ENCODE results near the gene AGAP5. TPM values are rescaled to one million over a fixed set of nuclear protein-coding genes. Genes with fewer than 3 reads are reported as not detected.

The AGAP5 gene
- total and polyA plus RNA-seq, 9 of the 15 experiments (the other 6 are each of a cell fraction or from before 2014, with no cell fraction given) = 0.32 to 7.5 (median 5.3) TPM

DNA sequence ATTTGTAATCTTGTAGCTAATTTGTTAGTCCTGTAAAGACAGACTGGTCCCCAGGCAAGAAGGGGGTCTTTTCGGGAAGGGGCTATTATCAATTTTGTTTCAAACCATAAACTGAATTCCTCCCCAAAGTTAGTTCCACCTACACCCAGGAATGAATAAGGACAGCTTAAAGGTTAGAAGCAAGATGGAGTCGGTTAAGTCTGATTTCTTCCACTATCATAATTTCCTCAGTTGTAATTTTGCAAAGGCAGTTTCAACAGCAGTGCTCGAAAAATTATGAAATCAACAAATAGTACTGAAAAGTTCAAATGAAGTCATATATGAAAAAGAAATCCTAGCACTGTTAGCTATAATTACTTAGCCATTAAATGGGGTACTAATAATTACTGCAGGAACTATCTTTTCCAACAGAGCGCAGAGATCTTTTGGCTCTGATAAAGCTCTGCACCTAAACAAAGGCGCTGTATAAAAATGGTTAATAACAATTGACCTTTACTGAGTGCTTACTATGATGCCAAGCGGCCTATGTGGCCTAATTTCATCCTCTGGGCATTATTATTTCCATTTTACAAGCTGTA lies 45.5 kb upstream of the AGAP5 start (continued):
- TF ChIP-seq, protein P1, sequence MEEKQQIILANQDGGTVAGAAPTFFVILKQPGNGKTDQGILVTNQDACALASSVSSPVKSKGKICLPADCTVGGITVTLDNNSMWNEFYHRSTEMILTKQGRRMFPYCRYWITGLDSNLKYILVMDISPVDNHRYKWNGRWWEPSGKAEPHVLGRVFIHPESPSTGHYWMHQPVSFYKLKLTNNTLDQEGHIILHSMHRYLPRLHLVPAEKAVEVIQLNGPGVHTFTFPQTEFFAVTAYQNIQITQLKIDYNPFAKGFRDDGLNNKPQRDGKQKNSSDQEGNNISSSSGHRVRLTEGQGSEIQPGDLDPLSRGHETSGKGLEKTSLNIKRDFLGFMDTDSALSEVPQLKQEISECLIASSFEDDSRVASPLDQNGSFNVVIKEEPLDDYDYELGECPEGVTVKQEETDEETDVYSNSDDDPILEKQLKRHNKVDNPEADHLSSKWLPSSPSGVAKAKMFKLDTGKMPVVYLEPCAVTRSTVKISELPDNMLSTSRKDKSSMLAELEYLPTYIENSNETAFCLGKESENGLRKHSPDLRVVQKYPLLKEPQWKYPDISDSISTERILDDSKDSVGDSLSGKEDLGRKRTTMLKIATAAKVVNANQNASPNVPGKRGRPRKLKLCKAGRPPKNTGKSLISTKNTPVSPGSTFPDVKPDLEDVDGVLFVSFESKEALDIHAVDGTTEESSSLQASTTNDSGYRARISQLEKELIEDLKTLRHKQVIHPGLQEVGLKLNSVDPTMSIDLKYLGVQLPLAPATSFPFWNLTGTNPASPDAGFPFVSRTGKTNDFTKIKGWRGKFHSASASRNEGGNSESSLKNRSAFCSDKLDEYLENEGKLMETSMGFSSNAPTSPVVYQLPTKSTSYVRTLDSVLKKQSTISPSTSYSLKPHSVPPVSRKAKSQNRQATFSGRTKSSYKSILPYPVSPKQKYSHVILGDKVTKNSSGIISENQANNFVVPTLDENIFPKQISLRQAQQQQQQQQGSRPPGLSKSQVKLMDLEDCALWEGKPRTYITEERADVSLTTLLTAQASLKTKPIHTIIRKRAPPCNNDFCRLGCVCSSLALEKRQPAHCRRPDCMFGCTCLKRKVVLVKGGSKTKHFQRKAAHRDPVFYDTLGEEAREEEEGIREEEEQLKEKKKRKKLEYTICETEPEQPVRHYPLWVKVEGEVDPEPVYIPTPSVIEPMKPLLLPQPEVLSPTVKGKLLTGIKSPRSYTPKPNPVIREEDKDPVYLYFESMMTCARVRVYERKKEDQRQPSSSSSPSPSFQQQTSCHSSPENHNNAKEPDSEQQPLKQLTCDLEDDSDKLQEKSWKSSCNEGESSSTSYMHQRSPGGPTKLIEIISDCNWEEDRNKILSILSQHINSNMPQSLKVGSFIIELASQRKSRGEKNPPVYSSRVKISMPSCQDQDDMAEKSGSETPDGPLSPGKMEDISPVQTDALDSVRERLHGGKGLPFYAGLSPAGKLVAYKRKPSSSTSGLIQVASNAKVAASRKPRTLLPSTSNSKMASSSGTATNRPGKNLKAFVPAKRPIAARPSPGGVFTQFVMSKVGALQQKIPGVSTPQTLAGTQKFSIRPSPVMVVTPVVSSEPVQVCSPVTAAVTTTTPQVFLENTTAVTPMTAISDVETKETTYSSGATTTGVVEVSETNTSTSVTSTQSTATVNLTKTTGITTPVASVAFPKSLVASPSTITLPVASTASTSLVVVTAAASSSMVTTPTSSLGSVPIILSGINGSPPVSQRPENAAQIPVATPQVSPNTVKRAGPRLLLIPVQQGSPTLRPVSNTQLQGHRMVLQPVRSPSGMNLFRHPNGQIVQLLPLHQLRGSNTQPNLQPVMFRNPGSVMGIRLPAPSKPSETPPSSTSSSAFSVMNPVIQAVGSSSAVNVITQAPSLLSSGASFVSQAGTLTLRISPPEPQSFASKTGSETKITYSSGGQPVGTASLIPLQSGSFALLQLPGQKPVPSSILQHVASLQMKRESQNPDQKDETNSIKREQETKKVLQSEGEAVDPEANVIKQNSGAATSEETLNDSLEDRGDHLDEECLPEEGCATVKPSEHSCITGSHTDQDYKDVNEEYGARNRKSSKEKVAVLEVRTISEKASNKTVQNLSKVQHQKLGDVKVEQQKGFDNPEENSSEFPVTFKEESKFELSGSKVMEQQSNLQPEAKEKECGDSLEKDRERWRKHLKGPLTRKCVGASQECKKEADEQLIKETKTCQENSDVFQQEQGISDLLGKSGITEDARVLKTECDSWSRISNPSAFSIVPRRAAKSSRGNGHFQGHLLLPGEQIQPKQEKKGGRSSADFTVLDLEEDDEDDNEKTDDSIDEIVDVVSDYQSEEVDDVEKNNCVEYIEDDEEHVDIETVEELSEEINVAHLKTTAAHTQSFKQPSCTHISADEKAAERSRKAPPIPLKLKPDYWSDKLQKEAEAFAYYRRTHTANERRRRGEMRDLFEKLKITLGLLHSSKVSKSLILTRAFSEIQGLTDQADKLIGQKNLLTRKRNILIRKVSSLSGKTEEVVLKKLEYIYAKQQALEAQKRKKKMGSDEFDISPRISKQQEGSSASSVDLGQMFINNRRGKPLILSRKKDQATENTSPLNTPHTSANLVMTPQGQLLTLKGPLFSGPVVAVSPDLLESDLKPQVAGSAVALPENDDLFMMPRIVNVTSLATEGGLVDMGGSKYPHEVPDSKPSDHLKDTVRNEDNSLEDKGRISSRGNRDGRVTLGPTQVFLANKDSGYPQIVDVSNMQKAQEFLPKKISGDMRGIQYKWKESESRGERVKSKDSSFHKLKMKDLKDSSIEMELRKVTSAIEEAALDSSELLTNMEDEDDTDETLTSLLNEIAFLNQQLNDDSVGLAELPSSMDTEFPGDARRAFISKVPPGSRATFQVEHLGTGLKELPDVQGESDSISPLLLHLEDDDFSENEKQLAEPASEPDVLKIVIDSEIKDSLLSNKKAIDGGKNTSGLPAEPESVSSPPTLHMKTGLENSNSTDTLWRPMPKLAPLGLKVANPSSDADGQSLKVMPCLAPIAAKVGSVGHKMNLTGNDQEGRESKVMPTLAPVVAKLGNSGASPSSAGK (IDR thresholded peaks at IDR 0.05) = no peak
- TF ChIP-seq CREB5 (CRISPR knock-in tag; IDR thresholded peaks at IDR 0.05) = peak; percentile 94
- peak; percentile 73 for TF ChIP-seq MXD1 (CRISPR knock-in tag; IDR thresholded peaks at IDR 0.05; ENCODE audit: borderline replicate concordance, poor library complexity, severe bottlenecking)
- TF ChIP-seq FOXA1 (IDR thresholded peaks at IDR 0.05; ENCODE audit: borderline replicate concordance) = no peak
- TF ChIP-seq ZBTB12 (CRISPR knock-in tag; IDR thresholded peaks at IDR 0.05) = peak; percentile 82
- no peak for TF ChIP-seq EZH2 (IDR thresholded peaks at IDR 0.05; ENCODE audit: borderline replicate concordance, low read depth, low read length)
- no peak for TF ChIP-seq ZZZ3 (IDR thresholded peaks at IDR 0.05)
- TF ChIP-seq POLR2B (IDR thresholded peaks at IDR 0.05; ENCODE audit: low read depth, partially characterized antibody) = no peak
- no peak for TF ChIP-seq RBM15 (IDR thresholded peaks at IDR 0.05; ENCODE audit: insufficient read depth, low read length)
- TF ChIP-seq ZNF511 (CRISPR knock-in tag; IDR thresholded peaks at IDR 0.05) = no peak
- TF ChIP-seq RBM25 (IDR thresholded peaks at IDR 0.05; ENCODE audit: low read depth, low read length, severe bottlenecking) = no peak
- peak; percentile 98 for TF ChIP-seq PTTG1 (tag; IDR thresholded peaks at IDR 0.05; ENCODE audit: low read depth)
